ENCODE data around the gene METTL16. TPM values are rescaled to one million over a fixed set of nuclear protein-coding genes. Genes with fewer than 3 reads are reported as not detected.

The METTL16 gene
- total RNA-seq, 1 donor from 2014 or later: 13.6 TPM

GRCh38 chr17:2379489-2380225 lies 132.0 kb downstream of the METTL16 start:
- H3K27me3 ChIP-seq (ENCODE audit: control insufficient read depth in 3 of 3, insufficient read depth in 3 of 3, low read length in 3 of 3): no peaks in the 10 kb centered on the region

GRCh38 chr17:2378905-2379304 lies 132.8 kb downstream of the METTL16 start:
- Histone ChIP-seq H3K27ac (ENCODE audit: low read depth, low read length) (no peak overlapping the region), H3K4me1 (ENCODE audit: control insufficient read depth in 3 of 3, insufficient read depth in 3 of 3, low read length in 3 of 3) (peaks cover 11 to 17% (median 14%) of the 10 kb centered on the region in 3 donors), H3K36me3 (ENCODE audit: control insufficient read depth in 3 of 3, insufficient read depth in 3 of 3, low read length in 3 of 3) (peaks cover 36 to 45% (median 44%) of the 10 kb centered on the region in 3 donors), H3K9ac (ENCODE audit: low read depth in 1 of 3, low read length in 3 of 3) (no peak overlapping the region), H3K9me3 (ENCODE audit: control insufficient read depth in 3 of 3, low read length in 3 of 3) (no peaks in the 10 kb centered on the region), H3K4me3 (ENCODE audit: low read length in 3 of 3) (no peak overlapping the region), H3K27me3 (ENCODE audit: control insufficient read depth in 3 of 3, insufficient read depth in 3 of 3, low read length in 3 of 3) (no peaks in the 10 kb centered on the region)

More at GRCh38 chr17:2379489-2380225, 132.0 kb downstream of the METTL16 start:
- H3K27ac ChIP-seq (ENCODE audit: low read depth, low read length): no peak overlapping the region
- peaks cover 36 to 44% (median 42%) of the 10 kb centered on the region in 3 donors for H3K36me3 ChIP-seq (ENCODE audit: control insufficient read depth in 3 of 3, insufficient read depth in 3 of 3, low read length in 3 of 3)
- H3K9ac ChIP-seq (ENCODE audit: low read depth in 1 of 3, low read length in 3 of 3): no peak overlapping the region
- H3K4me3 ChIP-seq (ENCODE audit: low read length in 3 of 3): no peak overlapping the region
- peaks cover 17 to 25% (median 22%) of the 10 kb centered on the region in 3 donors for H3K4me1 ChIP-seq (ENCODE audit: control insufficient read depth in 3 of 3, insufficient read depth in 3 of 3, low read length in 3 of 3)
- H3K9me3 ChIP-seq (ENCODE audit: control insufficient read depth in 3 of 3, low read length in 3 of 3): no peaks in the 10 kb centered on the region

GRCh38 chr17:2377659-2378058 lies 134.0 kb downstream of the METTL16 start:
- Histone ChIP-seq H3K9me3 (ENCODE audit: control insufficient read depth in 3 of 3, low read length in 3 of 3) (no peaks in the 10 kb centered on the region), H3K4me3 (ENCODE audit: low read length in 3 of 3) (no peak overlapping the region), H3K27ac (ENCODE audit: low read depth, low read length) (no peak overlapping the region), H3K27me3 (ENCODE audit: control insufficient read depth in 3 of 3, insufficient read depth in 3 of 3, low read length in 3 of 3) (no peaks in the 10 kb centered on the region), H3K4me1 (ENCODE audit: control insufficient read depth in 3 of 3, insufficient read depth in 3 of 3, low read length in 3 of 3) (peaks cover 0 to 5% (median 3%) of the 10 kb centered on the region in 3 donors), H3K9ac (ENCODE audit: low read depth in 1 of 3, low read length in 3 of 3) (no peak overlapping the region), H3K36me3 (ENCODE audit: control insufficient read depth in 3 of 3, insufficient read depth in 3 of 3, low read length in 3 of 3) (peaks cover 44 to 57% (median 55%) of the 10 kb centered on the region in 3 donors)

GRCh38 chr17:2376107-2376506 lies 135.6 kb downstream of the METTL16 start:
- no peak overlapping the region for H3K9ac ChIP-seq (ENCODE audit: low read depth in 1 of 3, low read length in 3 of 3)
- no peak overlapping the region for H3K4me3 ChIP-seq (ENCODE audit: low read length in 3 of 3)
- H3K27me3 ChIP-seq (ENCODE audit: control insufficient read depth in 3 of 3, insufficient read depth in 3 of 3, low read length in 3 of 3): no peaks in the 10 kb centered on the region
- H3K27ac ChIP-seq (ENCODE audit: low read depth, low read length): no peak overlapping the region
- no peaks in the 10 kb centered on the region for H3K9me3 ChIP-seq (ENCODE audit: control insufficient read depth in 3 of 3, low read length in 3 of 3)
- H3K36me3 ChIP-seq (ENCODE audit: control insufficient read depth in 3 of 3, insufficient read depth in 3 of 3, low read length in 3 of 3): peaks cover 46 to 63% (median 61%) of the 10 kb centered on the region in 3 donors
- no peaks in the 10 kb centered on the region for H3K4me1 ChIP-seq (ENCODE audit: control insufficient read depth in 3 of 3, insufficient read depth in 3 of 3, low read length in 3 of 3)

GRCh38 chr17:2375406-2375805 lies 136.3 kb downstream of the METTL16 start:
- peaks cover 43 to 63% (median 62%) of the 10 kb centered on the region in 3 donors for H3K36me3 ChIP-seq (ENCODE audit: control insufficient read depth in 3 of 3, insufficient read depth in 3 of 3, low read length in 3 of 3)

GRCh38 chr17:2374549-2375285 lies 137.0 kb downstream of the METTL16 start:
- Histone ChIP-seq H3K27me3 (ENCODE audit: control insufficient read depth in 3 of 3, insufficient read depth in 3 of 3, low read length in 3 of 3) (no peaks in the 10 kb centered on the region), H3K9me3 (ENCODE audit: control insufficient read depth in 3 of 3, low read length in 3 of 3) (no peaks in the 10 kb centered on the region), H3K4me3 (ENCODE audit: low read length in 3 of 3) (no peak overlapping the region), H3K9ac (ENCODE audit: low read depth in 1 of 3, low read length in 3 of 3) (no peak overlapping the region), H3K4me1 (ENCODE audit: control insufficient read depth in 3 of 3, insufficient read depth in 3 of 3, low read length in 3 of 3) (peaks cover 0 to 4% (median 3%) of the 10 kb centered on the region in 3 donors), H3K36me3 (ENCODE audit: control insufficient read depth in 3 of 3, insufficient read depth in 3 of 3, low read length in 3 of 3) (peaks cover 39 to 60% (median 56%) of the 10 kb centered on the region in 3 donors), H3K27ac (ENCODE audit: low read depth, low read length) (peak overlapping the region; percentile 36)

More at GRCh38 chr17:2375406-2375805, 136.3 kb downstream of the METTL16 start:
- no peaks in the 10 kb centered on the region for H3K27me3 ChIP-seq (ENCODE audit: control insufficient read depth in 3 of 3, insufficient read depth in 3 of 3, low read length in 3 of 3)
- no peak overlapping the region for H3K9ac ChIP-seq (ENCODE audit: low read depth in 1 of 3, low read length in 3 of 3)
- H3K4me1 ChIP-seq (ENCODE audit: control insufficient read depth in 3 of 3, insufficient read depth in 3 of 3, low read length in 3 of 3): no peaks in the 10 kb centered on the region
- no peak overlapping the region for H3K27ac ChIP-seq (ENCODE audit: low read depth, low read length)
- no peak overlapping the region for H3K4me3 ChIP-seq (ENCODE audit: low read length in 3 of 3)
- H3K9me3 ChIP-seq (ENCODE audit: control insufficient read depth in 3 of 3, low read length in 3 of 3): no peaks in the 10 kb centered on the region

GRCh38 chr17:2373179-2373578 lies 138.5 kb downstream of the METTL16 start:
- H3K36me3 ChIP-seq (ENCODE audit: control insufficient read depth in 3 of 3, insufficient read depth in 3 of 3, low read length in 3 of 3): peaks cover 27 to 53% (median 51%) of the 10 kb centered on the region in 3 donors
- no peaks in the 10 kb centered on the region for H3K27me3 ChIP-seq (ENCODE audit: control insufficient read depth in 3 of 3, insufficient read depth in 3 of 3, low read length in 3 of 3)
- H3K27ac ChIP-seq (ENCODE audit: low read depth, low read length): no peak overlapping the region
- no peaks in the 10 kb centered on the region for H3K9me3 ChIP-seq (ENCODE audit: control insufficient read depth in 3 of 3, low read length in 3 of 3)
- H3K4me1 ChIP-seq (ENCODE audit: control insufficient read depth in 3 of 3, insufficient read depth in 3 of 3, low read length in 3 of 3): peaks cover 2 to 5% (median 4%) of the 10 kb centered on the region in 3 donors
- no peak overlapping the region for H3K9ac ChIP-seq (ENCODE audit: low read depth in 1 of 3, low read length in 3 of 3)
- H3K4me3 ChIP-seq (ENCODE audit: low read length in 3 of 3): no peak overlapping the region

GRCh38 chr17:2372681-2373080 lies 139.0 kb downstream of the METTL16 start:
- H3K27ac ChIP-seq (ENCODE audit: low read depth, low read length): no peak overlapping the region
- H3K27me3 ChIP-seq (ENCODE audit: control insufficient read depth in 3 of 3, insufficient read depth in 3 of 3, low read length in 3 of 3): no peaks in the 10 kb centered on the region
- no peak overlapping the region for H3K9ac ChIP-seq (ENCODE audit: low read depth in 1 of 3, low read length in 3 of 3)
- H3K36me3 ChIP-seq (ENCODE audit: control insufficient read depth in 3 of 3, insufficient read depth in 3 of 3, low read length in 3 of 3): peaks cover 27 to 52% (median 48%) of the 10 kb centered on the region in 3 donors
- peaks cover 2 to 5% (median 4%) of the 10 kb centered on the region in 3 donors for H3K4me1 ChIP-seq (ENCODE audit: control insufficient read depth in 3 of 3, insufficient read depth in 3 of 3, low read length in 3 of 3)
- H3K4me3 ChIP-seq (ENCODE audit: low read length in 3 of 3): no peak overlapping the region
- no peaks in the 10 kb centered on the region for H3K9me3 ChIP-seq (ENCODE audit: control insufficient read depth in 3 of 3, low read length in 3 of 3)

- Histone ChIP-seq H3K27me3 (ENCODE audit: control insufficient read depth in 3 of 3, insufficient read depth in 3 of 3, low read length in 3 of 3) (no peaks in the 10 kb centered on the region), H3K9me3 (ENCODE audit: control insufficient read depth in 3 of 3, low read length in 3 of 3) (no peaks in the 10 kb centered on the region), H3K9ac (ENCODE audit: low read depth in 1 of 3, low read length in 3 of 3) (no peak overlapping the region), H3K36me3 (ENCODE audit: control insufficient read depth in 3 of 3, insufficient read depth in 3 of 3, low read length in 3 of 3) (peaks cover 25 to 52% (median 45%) of the 10 kb centered on the region in 3 donors), H3K27ac (ENCODE audit: low read depth, low read length) (no peak overlapping the region), H3K4me1 (ENCODE audit: control insufficient read depth in 3 of 3, insufficient read depth in 3 of 3, low read length in 3 of 3) (peaks cover 2 to 5% (median 4%) of the 10 kb centered on the region in 3 donors), H3K4me3 (ENCODE audit: low read length in 3 of 3) (no peak overlapping the region)
Measured at GRCh38 chr17:2372180-2372579, 139.5 kb downstream of the METTL16 start.
